DMS53 treated with DMSO at 0.1 percent for 48 hours (cell line): ENCODE results near the gene ABLIM1.

Experiments
- DNase-seq: peaks from one replicate; lab custom pipeline; 2025; ENCODE audit not compliant: unreplicated experiment; lab: John Stamatoyannopoulos, UW

ABLIM1 gene

DNA sequence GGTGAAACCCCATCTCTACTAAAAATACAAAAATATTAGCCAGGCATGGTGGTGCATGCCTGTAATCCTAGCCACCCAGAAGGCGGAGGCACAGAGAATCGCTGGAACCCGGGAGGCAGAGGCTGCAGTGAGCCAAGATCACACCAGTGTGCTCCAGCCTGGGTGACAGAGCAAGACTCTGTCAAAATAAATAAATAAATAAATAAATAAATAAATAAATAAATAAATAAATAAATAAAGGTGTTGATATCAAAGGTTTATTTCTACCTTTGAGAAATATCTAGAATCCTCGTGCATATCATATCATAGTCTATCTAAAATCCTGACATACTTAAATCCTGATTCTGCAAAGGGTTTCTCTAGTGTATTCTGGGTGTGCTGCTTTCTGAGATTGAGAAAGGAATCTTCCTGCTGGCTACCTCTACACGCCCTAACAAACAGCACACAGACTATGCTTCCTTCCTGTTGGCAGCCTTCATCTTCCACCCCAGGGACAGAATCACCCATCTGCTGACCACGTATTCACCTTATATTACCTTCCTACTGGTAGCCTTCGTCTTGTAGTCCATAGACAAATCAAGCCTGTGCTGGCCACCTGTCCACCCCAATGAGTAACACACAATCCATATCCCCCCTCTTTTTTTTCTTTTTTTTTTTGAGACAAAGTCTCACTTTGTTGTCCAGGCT, 8.7 kb downstream of the ABLIM1 start:
- no peak for DNase-seq

- DNase-seq = no peak
Measured at GRCh38 chr10:114648368-114648767, 9.7 kb downstream of the ABLIM1 start.

GRCh38 chr10:114647545-114648138, 10.4 kb downstream of the ABLIM1 start:
- DNase-seq = no peak

DNA sequence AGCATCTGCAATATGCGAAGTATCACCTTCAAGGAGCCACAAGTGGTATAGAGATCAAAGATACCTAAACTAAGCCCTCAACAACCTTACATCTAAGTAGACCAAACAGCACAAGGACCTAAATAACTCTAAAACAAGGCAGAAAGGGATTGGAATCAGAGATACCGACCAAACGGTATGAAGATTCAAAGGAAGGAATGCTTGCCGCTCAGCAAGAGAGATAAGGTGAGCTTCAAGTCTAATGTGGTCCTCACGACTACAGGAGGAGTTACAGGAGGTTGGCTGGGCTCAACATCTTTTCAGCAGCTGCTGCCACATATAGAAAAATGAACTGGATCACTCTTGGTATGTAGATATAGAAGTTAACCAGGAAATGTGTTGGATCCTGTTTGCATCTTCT, 11.6 kb downstream of the ABLIM1 start:
- DNase-seq = no peak

- DNase-seq = no peak
Measured at GRCh38 chr10:114645706-114646105, 12.4 kb downstream of the ABLIM1 start.

GRCh38 chr10:114643158-114643557, 14.9 kb downstream of the ABLIM1 start:
- DNase-seq = no peak

GRCh38 chr10:114642729-114643128, 15.3 kb downstream of the ABLIM1 start:
- DNase-seq = no peak

- DNase-seq = no peak
Measured at GRCh38 chr10:114638821-114639625, 19.1 kb downstream of the ABLIM1 start.

DNA sequence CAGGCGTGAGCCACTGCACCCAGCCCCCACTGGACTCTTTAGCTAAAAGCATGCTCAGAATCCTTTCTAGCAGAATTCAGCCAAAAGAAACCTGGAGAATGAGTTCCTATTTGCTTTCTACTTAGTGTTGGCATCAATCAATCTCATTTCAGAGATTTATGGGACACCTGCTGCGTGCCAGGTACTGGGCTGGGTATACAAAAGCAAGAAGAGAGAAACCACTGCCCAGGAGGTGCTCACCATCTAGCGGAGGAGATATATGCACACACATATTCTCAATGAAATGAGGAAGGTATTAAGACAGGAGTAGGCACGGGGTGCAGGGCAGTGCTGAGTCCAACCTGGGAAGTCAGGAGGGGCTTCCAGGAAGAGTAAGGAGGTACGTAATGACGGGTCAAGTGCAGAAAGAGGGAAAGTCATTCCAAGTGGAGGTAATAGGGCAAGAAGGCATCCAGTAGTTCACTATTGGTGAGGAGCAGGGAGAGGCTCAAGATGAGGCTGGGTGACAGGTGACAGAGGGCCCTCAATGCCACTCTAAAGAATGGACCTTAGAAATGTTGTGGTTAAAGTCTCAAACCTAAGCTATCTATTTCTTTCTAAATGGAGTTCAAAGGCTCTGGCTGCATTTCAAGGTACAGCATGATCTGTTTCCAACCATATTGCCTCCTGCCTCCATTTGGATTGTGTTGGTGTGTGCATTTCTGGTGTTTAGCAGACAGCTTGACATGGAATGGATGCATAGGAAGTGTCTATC, 22.1 kb downstream of the ABLIM1 start:
- no peak for DNase-seq

- no peak for DNase-seq
Measured at GRCh38 chr10:114635101-114635500, 23.0 kb downstream of the ABLIM1 start.

- DNase-seq = no peak
Measured at GRCh38 chr10:114634609-114634979, 23.5 kb downstream of the ABLIM1 start.

- no peak for DNase-seq
Measured at GRCh38 chr10:114632869-114633715, 25.0 kb downstream of the ABLIM1 start.

DNA sequence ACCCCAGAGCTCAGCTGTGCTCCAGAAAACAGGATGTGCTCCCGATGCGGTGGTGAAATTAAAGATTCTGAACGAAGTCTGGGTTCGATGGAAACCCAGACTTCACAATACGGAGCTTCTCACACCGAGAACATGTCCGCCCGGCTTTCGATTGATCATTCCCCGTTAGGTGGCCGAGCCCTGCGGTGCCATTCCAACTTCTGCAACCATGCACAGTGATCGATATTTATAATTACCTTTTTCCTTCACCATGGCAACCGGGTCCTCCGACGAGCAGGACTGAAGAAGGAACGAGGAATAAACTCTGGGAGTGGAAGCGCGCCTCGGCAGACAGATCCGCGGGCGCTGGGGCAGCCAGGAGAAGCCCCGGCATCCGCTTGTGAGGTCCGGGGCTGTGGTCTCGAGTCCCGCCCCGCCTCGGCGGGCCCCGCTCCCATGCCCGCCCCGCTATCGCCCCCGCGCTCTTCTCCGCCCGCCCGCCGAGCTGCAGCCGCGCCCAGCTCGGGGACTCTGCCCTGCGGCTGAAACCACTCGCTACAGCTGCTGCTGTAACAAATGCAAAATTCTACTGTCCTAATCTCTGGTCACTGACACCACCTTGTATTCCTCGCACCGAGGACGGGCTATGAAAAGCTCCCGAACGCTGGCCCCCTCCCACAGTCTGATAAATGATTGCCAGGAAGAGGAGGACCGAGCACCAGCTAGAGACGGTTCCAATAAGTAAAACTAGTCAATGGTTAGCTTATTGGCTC, 26.2 kb downstream of the ABLIM1 start:
- DNase-seq = no peak

GRCh38 chr10:114631090-114631665, 26.9 kb downstream of the ABLIM1 start:
- no peak for DNase-seq

DNA sequence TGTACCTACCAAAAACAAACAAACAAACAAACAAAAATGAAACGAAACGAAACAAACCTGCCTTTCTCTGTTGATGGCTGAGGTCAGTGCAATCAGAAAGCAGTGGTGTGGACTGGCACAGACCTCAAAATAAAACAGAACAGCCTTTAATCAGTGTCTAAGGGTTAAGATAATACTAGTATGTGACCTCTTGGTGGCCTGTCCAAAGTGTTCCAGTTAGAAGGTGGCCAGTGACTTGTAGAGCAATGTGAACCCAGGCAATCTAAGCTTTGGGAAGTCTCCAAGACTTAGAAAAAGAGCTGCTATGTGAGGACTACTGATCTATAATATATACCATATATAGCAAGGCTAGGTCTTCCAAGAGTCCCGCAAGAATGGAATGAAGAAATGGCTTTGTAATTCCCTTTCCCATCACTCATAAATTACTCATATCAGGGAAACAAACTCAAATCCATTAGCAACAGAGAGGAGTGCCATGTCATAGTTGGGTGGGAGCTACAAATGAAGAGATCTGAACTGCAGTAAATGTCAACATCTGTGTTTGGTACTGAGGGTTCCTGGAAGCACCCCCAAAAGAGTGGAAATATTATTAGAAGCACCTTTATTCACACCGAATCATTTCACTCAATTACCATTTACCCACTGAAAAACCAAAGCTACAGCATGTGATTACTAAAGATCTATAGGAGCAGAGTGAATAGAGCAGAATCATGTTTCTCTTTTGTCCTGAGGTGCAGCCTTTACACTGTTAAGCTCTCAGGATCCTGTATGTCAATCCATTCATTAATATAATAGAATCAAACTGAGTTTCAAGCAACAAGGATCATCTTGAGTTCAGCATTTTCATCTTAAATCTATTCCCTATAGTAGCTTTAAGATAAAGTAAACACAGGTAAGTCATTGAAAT, 28.0 kb downstream of the ABLIM1 start:
- DNase-seq = no peak

- DNase-seq = no peak
Measured at GRCh38 chr10:114629083-114629823, 28.8 kb downstream of the ABLIM1 start.

DNA sequence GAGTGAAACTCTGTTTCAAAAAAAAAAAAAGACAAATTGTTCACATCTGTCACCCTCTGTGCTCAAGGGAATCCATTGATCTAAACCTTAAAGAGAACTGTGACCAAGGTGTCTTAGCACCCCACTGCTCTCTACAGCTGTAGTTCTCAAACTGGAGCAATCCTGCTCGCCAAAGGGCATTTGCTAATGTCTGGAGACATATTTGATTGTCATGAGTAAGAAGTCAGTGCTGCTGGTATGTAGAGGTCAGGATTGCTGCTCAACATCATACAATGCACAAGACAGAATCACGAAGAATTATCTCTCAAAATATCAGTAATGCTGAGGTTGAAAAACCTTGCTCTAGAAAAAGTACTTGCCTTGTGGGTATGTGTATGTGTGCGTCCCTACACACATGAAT, 30.0 kb downstream of the ABLIM1 start:
- no peak for DNase-seq

- DNase-seq = no peak
Measured at GRCh38 chr10:114626841-114627240, 31.2 kb downstream of the ABLIM1 start.
